HCT116 (cell line): ENCODE results near the gene ST6GALNAC5. TPM values are rescaled to one million over a fixed set of nuclear protein-coding genes. Genes with fewer than 3 reads are reported as not detected.

ENCODE experiments used
- ATAC-seq: fragments of 200-7000 bp; cut with Tn5 transposase; 2 replicates; pipeline ENCODE4 v1.9.1; 2020; ENCODE audit warnings: mild to moderate bottlenecking, moderate library complexity
- BruUV-seq: library from RNA; stranded (reverse); fragments of 400-500 nt; replicated peaks from 2 replicates; lab custom pipeline; 2021; lab: Mats Ljungman, UMichigan
- CTCF ChIA-PET: fragments of 300-600 bp; sonication (Branson Sonifier 250); formaldehyde crosslinking; loops from one replicate; lab custom pipeline; 2021; ENCODE audit warnings: antibody characterized with exemption; lab: Charles Lee
- POLR2A ChIA-PET: fragments of 300-600, 350-600 bp; sonication (Branson Sonifier 250); formaldehyde crosslinking; loops from one replicate; lab custom pipeline; 2021; ENCODE audit warnings: antibody characterized with exemption; lab: Charles Lee
- RAD21 ChIA-PET, 2 experiments: fragments of 300-600 bp; sonication (Branson Sonifier 250); formaldehyde crosslinking; loops; one replicate each; lab custom pipeline; 2023; ENCODE audit warnings: low total read pairs in 2 of 2; ENCODE audit not compliant: uncharacterized antibody in 2 of 2, unreplicated experiment in 2 of 2, low non-redundant PET in 1 of 2; lab: Charles Lee
- DNase-seq: peaks from one replicate; pipeline ENCODE4 v3.0.0-alpha.2; 2010; ENCODE audit warnings: low read depth, low spot score
- H2AFZ ChIP-seq: fragments of 200-600 bp; shearing (Covaris generic), sonication (generic); 2 replicates; pipeline ENCODE4 v1.6.1; 2017; ENCODE audit warnings: low read depth, mixed run types, mixed read lengths, antibody characterized with exemption, low read length; ENCODE audit not compliant: poor library complexity, severe bottlenecking
- H3K27ac ChIP-seq: 2 replicates; pipeline ENCODE4 v1.5.1; 2012; ENCODE audit warnings: low read depth, low read length
- H3K27me3 ChIP-seq: fragments of 200-600 bp; sonication (generic); 2 replicates; pipeline ENCODE4 v1.6.1; 2016; ENCODE audit warnings: mixed run types, low read length, mixed read lengths; ENCODE audit not compliant: insufficient read depth
- H3K36me3 ChIP-seq, 2 experiments: fragments of 200-500 bp in 1 of 2; fragments of 200-600 bp in 1 of 2; sonication (Bioruptor generic) in 1 of 2; sonication (generic) in 1 of 2; 2 replicates each; pipeline versions ENCODE4 v1.5.1 to v1.6.1; 2014 to 2016; ENCODE audit warnings: low read length in 2 of 2, inconsistent platforms in 1 of 2, mixed read lengths in 1 of 2, mixed run types in 1 of 2; ENCODE audit not compliant: insufficient read depth in 2 of 2, control insufficient read depth in 1 of 2
- H3K4me1 ChIP-seq, 2 experiments: fragments of 200-600 bp in 1 of 2; sonication (generic) in 1 of 2; 2 replicates each; pipeline versions ENCODE4 v1.5.1 to v1.6.1; 2012 to 2017; ENCODE audit warnings: low read length in 2 of 2, inconsistent platforms in 1 of 2, mild to moderate bottlenecking in 1 of 2, mixed read lengths in 1 of 2, mixed run types in 1 of 2, moderate library complexity in 1 of 2; ENCODE audit not compliant: insufficient read depth in 2 of 2, control insufficient read depth in 1 of 2
- H3K4me2 ChIP-seq: fragments of 200-600 bp; sonication (generic); 2 replicates; pipeline ENCODE4 v1.6.1; 2017; ENCODE audit warnings: mixed run types, low read length, mixed read lengths
- H3K4me3 ChIP-seq, 2 experiments: fragments of 200-600 bp in 1 of 2; sonication (generic) in 1 of 2; replicated peaks in 1 of 2; 2 replicates each; pipeline ENCODE4 v1.5.1; 2011 to 2016; ENCODE audit warnings: low read length in 2 of 2, control low read depth in 1 of 2, low read depth in 1 of 2, mild to moderate bottlenecking in 1 of 2, mixed read lengths in 1 of 2, mixed run types in 1 of 2
- H3K79me2 ChIP-seq: fragments of 200-600 bp; sonication (generic); 2 replicates; pipeline ENCODE4 v1.6.1; 2017; ENCODE audit warnings: mild to moderate bottlenecking, mixed run types, low read length, moderate library complexity, mixed read lengths; ENCODE audit not compliant: insufficient read depth
- H3K9ac ChIP-seq: fragments of 200-600 bp; sonication (generic); 2 replicates; pipeline ENCODE4 v1.6.1; 2016; ENCODE audit warnings: low read length, mixed read lengths
- H3K9me2 ChIP-seq: fragments of 200-600 bp; sonication (generic), shearing (Covaris generic); 2 replicates; pipeline ENCODE4 v1.6.1; 2017; ENCODE audit warnings: mixed run types, mild to moderate bottlenecking, moderate library complexity; ENCODE audit not compliant: insufficient read depth
- H3K9me3 ChIP-seq, 2 experiments: fragments of 200-500 bp in 1 of 2; fragments of 200-600 bp in 1 of 2; sonication (Bioruptor generic) in 1 of 2; sonication (generic) in 1 of 2; 2 replicates each; pipeline ENCODE4 v1.6.1; 2014 to 2017; ENCODE audit warnings: low read length in 2 of 2, mixed read lengths in 2 of 2, inconsistent platforms in 1 of 2, low read depth in 1 of 2, mild to moderate bottlenecking in 1 of 2, mixed run types in 1 of 2, moderate library complexity in 1 of 2; ENCODE audit not compliant: control insufficient read depth in 1 of 2, insufficient read depth in 1 of 2
- H4K20me1 ChIP-seq: fragments of 200-600 bp; sonication (generic), shearing (Covaris generic); 2 replicates; pipeline ENCODE4 v1.6.1; 2017; ENCODE audit warnings: mixed run types, mild to moderate bottlenecking, moderate library complexity; ENCODE audit not compliant: insufficient read depth
- CTCF ChIP-seq, 3 experiments: fragments of 200-600 bp in 1 of 3; sonication (generic) in 1 of 3; IDR thresholded peaks in 2 of 3; conservative IDR thresholded peaks in 1 of 3; 2 replicates each; pipeline ENCODE4 v1.5.1; 2012 to 2017; ENCODE audit warnings: low read depth in 2 of 3, low read length in 2 of 3, antibody characterized with exemption in 1 of 3, borderline replicate concordance in 1 of 3, control low read depth in 1 of 3, mild to moderate bottlenecking in 1 of 3, mixed read lengths in 1 of 3, mixed run types in 1 of 3, moderate library complexity in 1 of 3; ENCODE audit not compliant: insufficient read depth in 1 of 3
- JUND ChIP-seq: IDR thresholded peaks from 2 replicates; pipeline ENCODE4 v1.6.1; 2012
- MAX ChIP-seq: IDR thresholded peaks from 2 replicates; pipeline ENCODE4 v1.6.1; 2012
- RAD21 ChIP-seq: IDR thresholded peaks from 2 replicates; pipeline ENCODE4 v1.6.1; 2012; ENCODE audit warnings: low read depth, mild to moderate bottlenecking
- REST ChIP-seq: IDR thresholded peaks from 2 replicates; pipeline ENCODE4 v1.6.1; 2012; ENCODE audit warnings: low read depth
- SIN3A ChIP-seq: IDR thresholded peaks from 2 replicates; pipeline ENCODE4 v1.6.1; 2012; ENCODE audit warnings: low read depth
- YY1 ChIP-seq: IDR thresholded peaks from 2 replicates; pipeline ENCODE4 v1.6.1; 2011; ENCODE audit warnings: low read length, low read depth, moderate library complexity, mild to moderate bottlenecking; ENCODE audit not compliant: insufficient replicate concordance; ENCODE audit errors: extremely low read depth
- ZNF274 ChIP-seq: fragments of 200-500 bp; sonication (Bioruptor generic); IDR thresholded peaks from 2 replicates; pipeline ENCODE4 v1.6.1; 2014; ENCODE audit warnings: mild to moderate bottlenecking, low read depth, low read length, inconsistent platforms
- intact Hi-C: fragments of 100-400 bp; cut with micrococcal nuclease; formaldehyde crosslinking; loops from 2 replicates; pipeline ENCODE4 v1.10.0; 2022
- total RNA-seq: library from RNA; stranded (reverse); gene quantifications from one replicate; pipeline ENCODE4 v1.2.1, GENCODE V29; 2021; ENCODE audit not compliant: unreplicated experiment

ST6GALNAC5 gene
- total RNA-seq, 1 experiment from 2014 or later: 1.2 TPM

DNA sequence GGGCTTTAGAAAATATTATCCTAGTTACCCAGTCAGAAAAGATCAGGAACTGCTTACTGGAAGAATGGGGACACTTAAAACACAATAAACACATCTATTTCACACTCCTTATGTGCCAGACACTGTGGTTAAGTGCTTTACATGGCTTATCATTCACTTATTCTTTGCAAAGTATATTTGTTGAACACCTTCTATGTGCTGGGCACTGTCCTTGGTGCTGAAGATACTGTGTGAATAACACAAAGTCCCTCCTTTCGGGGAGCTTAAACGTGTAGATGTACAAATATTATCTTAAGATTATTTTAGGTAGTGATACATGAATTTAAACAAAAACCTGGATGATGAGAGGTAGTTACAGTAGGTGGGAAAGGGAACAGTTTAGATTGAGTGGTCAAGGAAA is 169.3 kb downstream of the ST6GALNAC5 start:
- Histone ChIP-seq H3K27ac (no peak overlapping the region), H3K27me3 (no peaks in the 10 kb centered on the region), H2AFZ (no peak overlapping the region)
- intact Hi-C loops: loop anchor here (10.0 kb wide), 1 partner anchor 882 kb away; no protein-coding TSS in a partner anchor
- CTCF ChIA-PET: no interaction called here
- TF ChIP-seq ZNF274 (no peak), REST (peak; percentile 87), MAX (no peak)
- TF ChIP-seq, all 23 proteins: peak for 1
- no peak overlapping the region for H3K4me3 ChIP-seq
- H3K79me2 ChIP-seq: no peaks in the 10 kb centered on the region
- ChIA-PET RAD21 (no interaction called here), POLR2A (no interaction called here)
- peaks cover 0 to 24% of the 10 kb centered on the region in 2 experiments; a peak in 2 of 4 replicates for H3K4me1 ChIP-seq
- BruUV-seq: no TSS peak
- no peak for ATAC-seq
- no peaks in the 10 kb centered on the region for H4K20me1 ChIP-seq
- H3K36me3 ChIP-seq: no peaks in the 10 kb centered on the region
- H3K9me2 ChIP-seq: no peaks in the 10 kb centered on the region
- H3K4me2 ChIP-seq: no peak overlapping the region
- no peak for DNase-seq
- no peak overlapping the region for H3K9ac ChIP-seq
- no peaks in the 10 kb centered on the region for H3K9me3 ChIP-seq

- Histone ChIP-seq H3K9me2 (no peaks in the 10 kb centered on the region), H3K4me1 (peaks cover 0 to 24% of the 10 kb centered on the region in 2 experiments; a peak in 2 of 4 replicates), H3K4me2 (no peak overlapping the region), H3K4me3 (no peak overlapping the region), H3K27ac (no peak overlapping the region), H3K9me3 (no peaks in the 10 kb centered on the region), H3K79me2 (no peaks in the 10 kb centered on the region), H4K20me1 (no peaks in the 10 kb centered on the region), H3K27me3 (no peaks in the 10 kb centered on the region), H3K9ac (no peak overlapping the region), H2AFZ (no peak overlapping the region), H3K36me3 (no peaks in the 10 kb centered on the region)
- intact Hi-C loops: loop anchor here (10.0 kb wide), 1 partner anchor 882 kb away; no protein-coding TSS in a partner anchor
- CTCF ChIA-PET: no interaction called here
- TF ChIP-seq MAX: no peak
- TF ChIP-seq CTCF (IDR thresholded peaks at IDR 0.05 in 2 of 3, conservative IDR thresholded peaks at IDR 0.05 in 1 of 3; ENCODE audit: borderline replicate concordance in 1 of 3, insufficient read depth in 1 of 3, low read depth in 2 of 3, low read length in 2 of 3): no peak
- no peak for TF ChIP-seq YY1
- no peak for TF ChIP-seq SIN3A
- no peak for TF ChIP-seq JUND
- TF ChIP-seq RAD21: no peak
- POLR2A ChIA-PET: no interaction called here
- no peak for DNase-seq
- ATAC-seq: no peak
- BruUV-seq: no TSS peak
- RAD21 ChIA-PET: no interaction called here
Measured at GRCh38 chr1:77037038-77037437, 169.8 kb downstream of the ST6GALNAC5 start.
